ENCODE measurements around the gene RPP25.
"Not testable (repeated sequence)": the region's sequence is repeated elsewhere in the genome, so short reads cannot be mapped to it uniquely, and the experiment has no call there.

DNA sequence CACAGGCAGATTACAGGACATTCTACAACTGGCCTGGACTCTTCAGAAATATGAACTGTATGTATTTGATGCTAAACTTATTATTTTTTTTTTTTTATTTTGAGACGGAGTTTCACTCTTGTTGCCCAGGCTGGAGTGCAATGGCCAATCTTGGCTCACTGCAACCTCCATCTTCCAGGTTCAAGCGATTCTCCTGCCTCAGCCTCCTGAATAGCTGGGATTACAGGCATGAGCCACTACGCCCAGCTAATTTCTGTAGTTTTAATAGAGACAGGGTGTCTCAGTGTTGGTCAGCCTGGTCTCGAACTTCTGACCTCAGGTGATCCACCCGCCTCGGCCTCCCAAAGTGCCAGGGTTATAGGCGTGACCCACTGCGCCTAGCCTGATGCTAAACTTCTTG lies 42.8 kb downstream of the RPP25 start:
- TF ChIP-seq, protein P1, sequence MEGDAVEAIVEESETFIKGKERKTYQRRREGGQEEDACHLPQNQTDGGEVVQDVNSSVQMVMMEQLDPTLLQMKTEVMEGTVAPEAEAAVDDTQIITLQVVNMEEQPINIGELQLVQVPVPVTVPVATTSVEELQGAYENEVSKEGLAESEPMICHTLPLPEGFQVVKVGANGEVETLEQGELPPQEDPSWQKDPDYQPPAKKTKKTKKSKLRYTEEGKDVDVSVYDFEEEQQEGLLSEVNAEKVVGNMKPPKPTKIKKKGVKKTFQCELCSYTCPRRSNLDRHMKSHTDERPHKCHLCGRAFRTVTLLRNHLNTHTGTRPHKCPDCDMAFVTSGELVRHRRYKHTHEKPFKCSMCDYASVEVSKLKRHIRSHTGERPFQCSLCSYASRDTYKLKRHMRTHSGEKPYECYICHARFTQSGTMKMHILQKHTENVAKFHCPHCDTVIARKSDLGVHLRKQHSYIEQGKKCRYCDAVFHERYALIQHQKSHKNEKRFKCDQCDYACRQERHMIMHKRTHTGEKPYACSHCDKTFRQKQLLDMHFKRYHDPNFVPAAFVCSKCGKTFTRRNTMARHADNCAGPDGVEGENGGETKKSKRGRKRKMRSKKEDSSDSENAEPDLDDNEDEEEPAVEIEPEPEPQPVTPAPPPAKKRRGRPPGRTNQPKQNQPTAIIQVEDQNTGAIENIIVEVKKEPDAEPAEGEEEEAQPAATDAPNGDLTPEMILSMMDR (conservative IDR thresholded peaks at IDR 0.05), result not testable (repeated sequence)
- not testable (repeated sequence) for TF ChIP-seq ZFX (IDR thresholded peaks at IDR 0.05)
